ENCODE data around the gene CSNK1G3. TPM values are rescaled to one million over a fixed set of nuclear protein-coding genes. Genes with fewer than 3 reads are reported as not detected.
"Not testable (repeated sequence)": the region's sequence is repeated elsewhere in the genome, so short reads cannot be mapped to it uniquely, and the experiment has no call there.

Gene CSNK1G3
- total RNA-seq, 4 donors from 2014 or later, result 31.8 to 84.0 (median 55.9) TPM

DNA sequence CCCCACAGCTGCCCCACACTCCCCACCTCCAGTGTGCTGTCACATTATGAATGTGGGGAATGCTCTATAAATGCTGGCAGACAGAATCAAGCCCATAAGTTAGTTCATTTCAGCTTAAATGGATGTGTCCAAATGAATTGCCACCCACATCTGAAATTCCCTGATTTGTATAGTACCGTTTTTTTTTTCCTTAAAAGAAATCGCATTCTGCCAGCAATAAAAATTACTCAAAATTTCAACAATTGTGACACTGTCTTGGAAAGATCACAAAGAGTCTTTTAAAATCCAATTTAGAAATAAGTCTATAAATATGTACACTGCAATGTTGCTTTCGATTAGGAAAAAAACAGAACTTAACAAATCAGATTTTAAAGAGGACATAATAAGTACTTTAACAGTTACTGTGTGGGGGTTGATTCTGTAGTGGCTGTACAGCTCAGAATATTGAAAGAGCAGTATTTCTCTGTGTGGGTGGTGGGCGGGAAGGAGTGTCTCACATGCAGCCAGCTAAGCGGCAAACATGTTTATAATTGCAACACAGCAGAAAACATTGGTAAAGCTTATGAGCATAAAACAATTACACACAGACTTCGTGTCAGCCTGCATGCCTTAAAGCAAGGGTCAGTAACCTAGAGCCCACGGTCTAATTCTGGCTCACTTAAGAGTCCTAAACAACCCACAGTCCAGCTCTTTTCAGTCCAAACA is 24.9 kb upstream of the CSNK1G3 start:
- DNase-seq, result no peak
- intact Hi-C loops (cut with DNase I; ENCODE audit: low total_unique reads), result no loop called here
- H3K4me3 ChIP-seq, result no peak overlapping the region
- H3K4me1 ChIP-seq, result no peaks in the 10 kb centered on the region
- H3K27me3 ChIP-seq, result no peaks in the 10 kb centered on the region
- WGBS, 2 donors (ENCODE audit: low coverage in 1 of 2), result 41 to 66% methylated on average over 5 to 7 of the region's 7 CpGs
- TF ChIP-seq EP300 (IDR thresholded peaks at IDR 0.05; ENCODE audit: low read depth), result no peak
- no peak for TF ChIP-seq POLR2AphosphoS5 (IDR thresholded peaks at IDR 0.05)
- TF ChIP-seq, protein P1, sequence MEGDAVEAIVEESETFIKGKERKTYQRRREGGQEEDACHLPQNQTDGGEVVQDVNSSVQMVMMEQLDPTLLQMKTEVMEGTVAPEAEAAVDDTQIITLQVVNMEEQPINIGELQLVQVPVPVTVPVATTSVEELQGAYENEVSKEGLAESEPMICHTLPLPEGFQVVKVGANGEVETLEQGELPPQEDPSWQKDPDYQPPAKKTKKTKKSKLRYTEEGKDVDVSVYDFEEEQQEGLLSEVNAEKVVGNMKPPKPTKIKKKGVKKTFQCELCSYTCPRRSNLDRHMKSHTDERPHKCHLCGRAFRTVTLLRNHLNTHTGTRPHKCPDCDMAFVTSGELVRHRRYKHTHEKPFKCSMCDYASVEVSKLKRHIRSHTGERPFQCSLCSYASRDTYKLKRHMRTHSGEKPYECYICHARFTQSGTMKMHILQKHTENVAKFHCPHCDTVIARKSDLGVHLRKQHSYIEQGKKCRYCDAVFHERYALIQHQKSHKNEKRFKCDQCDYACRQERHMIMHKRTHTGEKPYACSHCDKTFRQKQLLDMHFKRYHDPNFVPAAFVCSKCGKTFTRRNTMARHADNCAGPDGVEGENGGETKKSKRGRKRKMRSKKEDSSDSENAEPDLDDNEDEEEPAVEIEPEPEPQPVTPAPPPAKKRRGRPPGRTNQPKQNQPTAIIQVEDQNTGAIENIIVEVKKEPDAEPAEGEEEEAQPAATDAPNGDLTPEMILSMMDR (IDR thresholded peaks at IDR 0.05), result no peak
- TF ChIP-seq POLR2A (IDR thresholded peaks at IDR 0.05), result no peak
- no peak overlapping the region for H3K27ac ChIP-seq
- H3K9me3 ChIP-seq, result no peaks in the 10 kb centered on the region
- no peaks in the 10 kb centered on the region for H3K36me3 ChIP-seq
- in situ Hi-C loops (cut with MboI; ENCODE audit: low pct_ligation_motif_present in 1 of 4, low pct_unique_long_range_greater_than_20kb in 1 of 4, low sequenced_read_pairs in 3 of 4), result no loop called here

DNA sequence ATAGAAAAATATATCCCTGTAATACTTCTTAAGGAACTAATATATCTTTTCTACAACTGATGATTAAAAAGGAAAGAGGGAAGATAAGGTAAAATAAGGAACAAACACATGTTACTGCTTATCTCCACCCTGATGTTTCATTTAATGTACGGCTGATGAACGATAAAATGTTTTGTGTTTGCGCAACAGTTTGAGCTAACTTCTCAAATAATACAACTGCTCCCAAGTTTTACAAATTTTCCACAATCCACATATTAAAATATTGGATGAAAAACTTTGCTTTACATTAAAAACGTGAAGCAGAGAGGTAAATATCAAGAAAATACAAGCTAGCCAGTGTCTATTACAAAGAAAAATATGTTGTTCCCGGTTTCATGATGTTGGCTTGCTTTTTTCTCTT is 21.0 kb upstream of the CSNK1G3 start:
- H3K27me3 ChIP-seq, result no peaks in the 10 kb centered on the region
- no peak overlapping the region for H3K4me3 ChIP-seq
- H3K36me3 ChIP-seq, result no peaks in the 10 kb centered on the region
- in situ Hi-C loops (cut with MboI; ENCODE audit: low pct_ligation_motif_present in 1 of 4, low pct_unique_long_range_greater_than_20kb in 1 of 4, low sequenced_read_pairs in 3 of 4) (no loop called here), intact Hi-C loops (cut with DNase I; ENCODE audit: low total_unique reads) (no loop called here)
- DNase-seq, result no peak
- TF ChIP-seq POLR2AphosphoS5 (IDR thresholded peaks at IDR 0.05), result no peak
- no peak for TF ChIP-seq POLR2A (IDR thresholded peaks at IDR 0.05)
- TF ChIP-seq, protein P1 (IDR thresholded peaks at IDR 0.05), result no peak
- no peaks in the 10 kb centered on the region for H3K4me1 ChIP-seq
- H3K9me3 ChIP-seq, result no peaks in the 10 kb centered on the region
- H3K27ac ChIP-seq, result no peak overlapping the region
- 82 to 94% methylated on average over 5 of the region's 5 CpGs for WGBS, 2 donors (ENCODE audit: low coverage in 1 of 2)

DNA sequence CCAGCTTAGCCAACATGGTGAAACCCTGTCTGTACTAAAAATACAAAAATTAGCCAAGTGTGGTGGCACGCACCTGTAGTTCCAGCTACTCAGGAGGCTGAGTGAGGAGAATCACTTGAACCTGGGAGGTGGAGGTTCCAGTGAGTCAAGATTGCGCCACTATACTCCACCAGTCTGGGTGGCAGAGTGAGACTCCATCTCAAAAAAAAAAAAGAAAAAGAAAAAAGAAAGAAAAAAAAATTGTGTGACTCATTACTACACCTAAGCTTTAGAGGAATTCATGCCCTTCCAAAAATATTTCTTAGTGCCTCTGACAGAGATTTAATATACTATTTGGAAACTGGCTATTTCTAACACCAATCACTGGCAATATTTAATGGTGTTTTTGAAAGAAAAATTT is 16.8 kb upstream of the CSNK1G3 start:
- H3K27ac ChIP-seq; DNase-seq; H3K4me3 ChIP-seq; H3K4me1 ChIP-seq; in situ Hi-C loops (cut with MboI; ENCODE audit: low pct_ligation_motif_present in 1 of 4, low pct_unique_long_range_greater_than_20kb in 1 of 4, low sequenced_read_pairs in 3 of 4); H3K36me3 ChIP-seq; H3K9me3 ChIP-seq; intact Hi-C loops (cut with DNase I; ENCODE audit: low total_unique reads); H3K27me3 ChIP-seq: not testable (repeated sequence)
- WGBS, 2 donors (ENCODE audit: low coverage in 1 of 2), result 96% methylated on average over 2 of the region's 2 CpGs; no CpG with 5 or more reads in 1 of the 2 donors

DNA sequence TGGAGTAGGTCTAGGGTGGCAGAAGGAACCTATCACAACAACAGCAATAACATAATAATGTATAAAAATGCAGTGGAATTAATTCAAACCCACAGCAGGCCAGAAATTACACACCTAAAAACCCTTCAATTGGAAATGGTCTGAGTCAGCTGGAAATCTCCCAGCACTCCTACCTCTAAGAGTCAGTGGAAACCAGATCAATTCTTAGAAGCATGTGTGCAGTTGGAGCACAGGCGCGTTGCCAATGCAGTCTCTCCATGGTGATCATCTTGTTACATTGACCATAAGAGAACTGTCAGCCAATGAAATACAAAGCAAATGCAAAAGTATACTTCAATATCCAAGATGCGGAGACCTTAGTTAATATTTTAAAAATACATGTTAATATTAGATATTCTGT is 15.1 kb upstream of the CSNK1G3 start:
- in situ Hi-C loops (cut with MboI; ENCODE audit: low pct_ligation_motif_present in 1 of 4, low pct_unique_long_range_greater_than_20kb in 1 of 4, low sequenced_read_pairs in 3 of 4) (no loop called here), intact Hi-C loops (cut with DNase I; ENCODE audit: low total_unique reads) (no loop called here)
- TF ChIP-seq POLR2AphosphoS5 (IDR thresholded peaks at IDR 0.05), result no peak
- no peak for TF ChIP-seq POLR2A (IDR thresholded peaks at IDR 0.05)
- no peak for TF ChIP-seq EP300 (IDR thresholded peaks at IDR 0.05; ENCODE audit: low read depth)
- TF ChIP-seq, protein P1 (IDR thresholded peaks at IDR 0.05), result no peak
- Histone ChIP-seq H3K4me1 (peaks cover 0 to 4% (median 2%) of the 10 kb centered on the region in 4 donors), H3K27me3 (no peaks in the 10 kb centered on the region), H3K9me3 (no peaks in the 10 kb centered on the region), H3K4me3 (no peak overlapping the region), H3K36me3 (no peaks in the 10 kb centered on the region), H3K27ac (no peak overlapping the region)
- 62 to 86% methylated on average over 3 of the region's 3 CpGs for WGBS, 2 donors (ENCODE audit: low coverage in 1 of 2)
- DNase-seq, result no peak

DNA sequence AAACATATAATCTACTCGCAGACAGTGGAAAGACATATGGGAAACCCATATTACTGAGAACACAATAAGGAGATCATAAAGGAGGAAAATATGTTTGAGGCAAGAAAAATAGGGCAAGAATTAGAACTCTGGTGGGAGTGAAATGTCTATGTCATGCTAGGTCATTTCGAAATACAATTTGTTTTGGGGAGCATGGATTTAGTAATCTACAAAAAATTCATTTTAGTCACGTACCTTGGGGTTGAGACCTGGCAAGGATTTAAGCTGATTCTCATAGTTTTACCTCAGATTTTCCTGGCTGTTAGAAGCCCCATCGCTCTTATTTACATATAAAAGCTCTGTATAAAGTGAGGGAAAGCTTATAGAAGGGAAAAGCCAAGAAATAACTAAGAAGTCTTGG is 11.5 kb upstream of the CSNK1G3 start:
- DNase-seq, result no peak
- H3K9me3 ChIP-seq, result no peaks in the 10 kb centered on the region
- H3K27me3 ChIP-seq, result no peaks in the 10 kb centered on the region
- no peaks in the 10 kb centered on the region for H3K36me3 ChIP-seq
- H3K4me3 ChIP-seq, result no peak overlapping the region
- intact Hi-C loops (cut with DNase I; ENCODE audit: low total_unique reads), result no loop called here
- TF ChIP-seq POLR2A (IDR thresholded peaks at IDR 0.05), result no peak
- TF ChIP-seq, protein P1 (IDR thresholded peaks at IDR 0.05), result no peak
- 82 to 90% methylated on average over 4 of the region's 4 CpGs for WGBS, 2 donors (ENCODE audit: low coverage in 1 of 2)
- in situ Hi-C loops (cut with MboI; ENCODE audit: low pct_ligation_motif_present in 1 of 4, low pct_unique_long_range_greater_than_20kb in 1 of 4, low sequenced_read_pairs in 3 of 4), result no loop called here
- H3K27ac ChIP-seq, result no peak overlapping the region
- H3K4me1 ChIP-seq, result peaks cover 0 to 32% (median 13%) of the 10 kb centered on the region in 4 donors
